Osteocyte (in vitro differentiated cells): ENCODE results near the gene C3orf22. TPM values are rescaled to one million over a fixed set of nuclear protein-coding genes. Genes with fewer than 3 reads are reported as not detected.

Source experiments
- DNase-seq: peaks from one replicate; pipeline ENCODE4 v3.0.0; 2021; ENCODE audit warnings: mixed read lengths; ENCODE audit not compliant: unreplicated experiment; ENCODE audit errors: extremely low spot score
- H3K27ac Mint-ChIP-seq: one replicate; pipeline ENCODE4 v1.8.0; 2021; ENCODE audit warnings: mild to moderate bottlenecking, mixed read lengths; ENCODE audit not compliant: unreplicated experiment
- H3K27me3 Mint-ChIP-seq: one replicate; pipeline ENCODE4 v1.8.0; 2021; ENCODE audit warnings: mixed read lengths; ENCODE audit not compliant: unreplicated experiment
- H3K36me3 Mint-ChIP-seq: one replicate; pipeline ENCODE4 v1.8.0; 2021; ENCODE audit warnings: mixed read lengths; ENCODE audit not compliant: unreplicated experiment
- H3K4me1 Mint-ChIP-seq: one replicate; pipeline ENCODE4 v1.8.0; 2021; ENCODE audit warnings: mixed read lengths; ENCODE audit not compliant: unreplicated experiment
- H3K4me3 Mint-ChIP-seq: one replicate; pipeline ENCODE4 v1.8.0; 2021; ENCODE audit warnings: mild to moderate bottlenecking, moderate library complexity, mixed read lengths; ENCODE audit not compliant: unreplicated experiment
- H3K9me3 Mint-ChIP-seq: one replicate; pipeline ENCODE4 v1.8.0; 2021; ENCODE audit warnings: mixed read lengths; ENCODE audit not compliant: unreplicated experiment
- total RNA-seq: library from RNA; stranded (reverse); gene quantifications from 2 replicates; pipeline ENCODE4 v1.2.1, GENCODE V29; 2021
- TF ChIP-seq, protein P1 (sequence below): fragments of 200-600 bp; sonication (generic); IDR thresholded peaks from 2 replicates; pipeline ENCODE4 v1.5.0; 2021; ENCODE audit warnings: antibody characterized with exemption, mild to moderate bottlenecking, moderate library complexity

Gene C3orf22
- total RNA-seq, 1 donor from 2014 or later = not detected

DNA sequence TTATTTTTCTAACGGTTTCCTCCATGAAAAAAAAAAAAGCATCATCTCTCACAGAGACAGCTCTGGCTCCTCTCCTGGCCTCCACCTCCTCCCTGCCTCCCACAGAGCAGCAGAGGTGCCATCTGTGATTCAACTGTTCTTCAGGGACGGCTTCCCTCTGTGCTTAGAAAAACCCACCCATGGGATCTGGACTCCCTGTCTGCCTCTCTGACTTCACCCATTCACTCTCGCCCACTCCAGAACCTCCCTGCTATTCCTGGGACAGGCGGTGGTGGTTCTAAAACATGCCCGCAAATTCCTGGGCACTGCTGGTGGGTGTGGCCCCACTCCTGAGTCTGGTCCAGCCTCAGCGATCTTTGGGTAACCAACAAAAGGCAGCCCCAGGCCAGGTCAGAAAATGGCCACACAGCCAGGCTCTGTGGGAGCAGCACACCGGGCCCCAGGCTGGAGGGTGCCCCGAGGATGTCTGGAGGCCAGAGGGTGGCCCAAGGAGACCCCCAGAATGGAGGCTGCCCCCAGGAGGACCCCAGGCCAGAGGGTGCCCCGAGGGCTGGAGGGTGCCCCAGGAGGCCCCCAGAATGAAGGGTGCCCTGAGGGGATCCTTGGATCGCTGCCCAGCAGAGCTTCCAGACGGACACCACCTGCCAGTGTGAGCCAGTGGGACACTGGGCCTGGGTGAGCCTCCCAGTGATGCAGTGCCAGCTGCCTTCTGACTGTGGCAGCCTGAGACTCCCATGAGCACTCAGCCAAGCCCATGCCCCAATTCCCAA lies 37.4 kb downstream of the C3orf22 start:
- Mint-ChIP-seq H3K27ac (no peak overlapping the region), H3K4me3 (no peak overlapping the region), H3K4me1 (no peaks in the 10 kb centered on the region), H3K27me3 (peaks cover 35% of the 10 kb centered on the region), H3K9me3 (no peaks in the 10 kb centered on the region), H3K36me3 (no peaks in the 10 kb centered on the region)
- no peak for DNase-seq
- TF ChIP-seq, protein P1, sequence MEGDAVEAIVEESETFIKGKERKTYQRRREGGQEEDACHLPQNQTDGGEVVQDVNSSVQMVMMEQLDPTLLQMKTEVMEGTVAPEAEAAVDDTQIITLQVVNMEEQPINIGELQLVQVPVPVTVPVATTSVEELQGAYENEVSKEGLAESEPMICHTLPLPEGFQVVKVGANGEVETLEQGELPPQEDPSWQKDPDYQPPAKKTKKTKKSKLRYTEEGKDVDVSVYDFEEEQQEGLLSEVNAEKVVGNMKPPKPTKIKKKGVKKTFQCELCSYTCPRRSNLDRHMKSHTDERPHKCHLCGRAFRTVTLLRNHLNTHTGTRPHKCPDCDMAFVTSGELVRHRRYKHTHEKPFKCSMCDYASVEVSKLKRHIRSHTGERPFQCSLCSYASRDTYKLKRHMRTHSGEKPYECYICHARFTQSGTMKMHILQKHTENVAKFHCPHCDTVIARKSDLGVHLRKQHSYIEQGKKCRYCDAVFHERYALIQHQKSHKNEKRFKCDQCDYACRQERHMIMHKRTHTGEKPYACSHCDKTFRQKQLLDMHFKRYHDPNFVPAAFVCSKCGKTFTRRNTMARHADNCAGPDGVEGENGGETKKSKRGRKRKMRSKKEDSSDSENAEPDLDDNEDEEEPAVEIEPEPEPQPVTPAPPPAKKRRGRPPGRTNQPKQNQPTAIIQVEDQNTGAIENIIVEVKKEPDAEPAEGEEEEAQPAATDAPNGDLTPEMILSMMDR = no peak

DNA sequence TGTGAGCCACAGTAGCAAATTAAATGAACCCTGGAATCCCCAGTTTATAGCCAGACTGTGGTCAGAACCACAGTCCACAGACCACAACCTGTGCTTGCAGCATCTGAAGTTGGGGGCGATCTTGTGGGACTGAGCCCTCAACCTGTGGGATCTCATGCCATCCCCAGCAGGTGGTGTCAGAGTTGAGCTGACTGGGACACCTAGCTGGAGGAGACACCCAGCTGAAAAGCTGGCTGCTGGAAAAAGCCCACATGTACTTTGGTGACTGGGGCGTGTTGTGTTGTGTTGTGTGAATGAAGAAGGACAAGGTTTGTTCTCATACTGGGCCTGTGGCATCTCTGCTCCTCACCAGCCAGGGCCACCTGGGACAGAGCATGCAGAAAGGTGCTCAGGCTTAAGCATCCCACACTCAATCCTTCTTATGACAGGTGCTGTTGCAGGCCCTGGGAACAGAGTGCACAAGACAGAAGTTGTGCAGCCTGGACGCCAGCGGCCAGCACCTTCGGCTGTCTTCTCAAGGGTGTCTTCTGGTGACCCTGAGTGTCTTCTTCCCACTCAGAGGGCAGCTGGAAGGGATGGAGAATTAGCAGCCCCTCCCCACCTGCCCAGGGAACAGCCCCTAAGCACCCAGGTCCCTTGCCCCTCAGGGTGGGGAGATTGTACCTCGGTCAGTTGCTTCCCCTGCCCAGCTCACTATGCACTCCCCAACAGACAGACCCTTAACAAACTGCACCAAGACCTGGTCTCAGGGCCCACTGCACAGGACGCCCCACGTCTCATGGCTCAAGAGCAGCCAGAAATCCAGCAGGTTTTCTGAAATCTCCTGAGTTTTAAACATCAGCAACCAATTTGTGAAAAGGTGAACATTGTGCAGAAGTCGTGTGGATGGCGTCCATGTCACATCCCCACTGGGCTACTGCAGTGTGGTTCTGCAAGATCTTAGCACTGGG lies 39.0 kb downstream of the C3orf22 start:
- Mint-ChIP-seq H3K4me1 (no peaks in the 10 kb centered on the region), H3K4me3 (no peak overlapping the region), H3K27me3 (peaks cover 35% of the 10 kb centered on the region), H3K36me3 (no peaks in the 10 kb centered on the region), H3K27ac (no peak overlapping the region), H3K9me3 (no peaks in the 10 kb centered on the region)
- no peak for DNase-seq
- TF ChIP-seq, protein P1 = no peak

DNA sequence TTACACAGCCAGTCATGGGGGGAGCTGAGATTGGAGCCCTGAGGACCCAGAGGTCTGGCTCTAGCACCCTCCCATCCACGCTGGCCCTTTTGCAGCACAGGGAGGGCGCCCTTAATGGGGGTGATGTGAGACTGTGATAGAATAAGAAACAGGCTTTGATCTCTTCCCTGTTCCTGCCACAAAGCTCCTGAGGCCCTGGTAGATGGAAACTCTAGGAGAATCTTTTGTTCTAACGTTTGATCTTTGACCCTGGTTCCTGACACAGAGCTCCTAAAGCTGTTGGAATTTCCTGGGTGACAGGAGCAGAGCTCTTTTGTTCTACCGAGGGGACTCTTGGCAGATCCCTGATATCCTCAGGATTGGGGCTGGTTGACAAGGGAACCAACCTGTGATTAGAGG lies 40.0 kb downstream of the C3orf22 start:
- H3K27me3 Mint-ChIP-seq = peaks cover 35% of the 10 kb centered on the region
- H3K27ac Mint-ChIP-seq = no peak overlapping the region
- no peaks in the 10 kb centered on the region for H3K36me3 Mint-ChIP-seq
- TF ChIP-seq, protein P1 = no peak
- H3K4me3 Mint-ChIP-seq = no peak overlapping the region
- DNase-seq = no peak
- no peaks in the 10 kb centered on the region for H3K9me3 Mint-ChIP-seq
- H3K4me1 Mint-ChIP-seq = no peaks in the 10 kb centered on the region

DNA sequence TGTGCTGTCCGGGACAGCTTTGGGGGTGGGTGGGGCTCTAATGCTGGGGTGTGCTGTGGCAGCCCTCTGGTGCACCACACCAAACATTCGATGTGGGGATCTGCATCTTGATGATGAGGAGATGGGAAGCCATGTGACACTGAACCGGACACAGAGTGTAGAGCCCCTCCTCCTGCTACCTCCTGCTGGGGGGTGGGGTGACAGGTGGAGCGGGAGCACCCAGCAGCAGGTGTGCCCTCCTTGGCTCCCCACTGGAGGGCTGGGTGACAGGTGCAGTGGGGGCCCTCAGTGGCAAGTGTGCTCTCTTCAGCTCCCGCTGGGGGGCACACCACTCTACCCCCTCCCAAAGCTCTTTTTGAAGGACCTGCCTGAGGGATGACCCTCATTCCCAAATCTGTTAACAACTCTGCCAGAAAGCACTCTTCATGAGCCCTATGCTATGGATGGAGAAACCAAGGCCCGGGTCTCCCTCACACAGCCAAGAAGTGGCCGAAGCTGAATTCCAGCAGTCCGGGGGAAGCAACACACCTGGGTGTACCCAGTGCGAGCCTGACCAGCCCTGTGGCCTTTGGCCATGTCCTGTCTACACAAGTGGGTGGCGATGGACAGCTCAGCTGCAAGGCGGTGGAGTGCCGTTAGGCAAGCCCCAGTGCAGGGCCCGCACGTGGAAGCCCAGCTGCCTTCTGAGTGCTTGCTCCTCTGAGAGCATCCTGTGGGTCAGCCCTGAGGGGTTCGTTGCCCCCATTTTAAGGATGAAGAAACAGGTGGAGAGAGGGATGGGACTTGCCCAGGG lies 40.5 kb downstream of the C3orf22 start:
- peaks cover 29% of the 10 kb centered on the region for H3K27me3 Mint-ChIP-seq
- TF ChIP-seq, protein P1 = no peak
- H3K4me1 Mint-ChIP-seq = no peaks in the 10 kb centered on the region
- H3K9me3 Mint-ChIP-seq = no peaks in the 10 kb centered on the region
- H3K4me3 Mint-ChIP-seq = no peak overlapping the region
- no peak for DNase-seq
- H3K27ac Mint-ChIP-seq = no peak overlapping the region
- no peaks in the 10 kb centered on the region for H3K36me3 Mint-ChIP-seq
